Fibroblast of the aortic adventitia (primary cell): Measurements from ENCODE around the gene ARHGEF39. TPM values are rescaled to one million over a fixed set of nuclear protein-coding genes. Genes with fewer than 3 reads are reported as not detected.

Source experiments
- DNase-seq: peaks from one replicate; pipeline ENCODE4 v3.0.0-alpha.2; 2010; ENCODE audit warnings: low read depth
- H3K4me3 ChIP-seq: 2 replicates; pipeline ENCODE4 v1.5.1; 2011; ENCODE audit warnings: low read depth, mild to moderate bottlenecking, control low read depth, low read length, moderate library complexity
- CTCF ChIP-seq: IDR thresholded peaks from 2 replicates; pipeline ENCODE4 v1.5.1; 2011; ENCODE audit warnings: mild to moderate bottlenecking, low read length, control low read depth, inconsistent platforms; ENCODE audit not compliant: insufficient read depth
- total RNA-seq: library from RNA; depleted of rRNA; stranded (reverse); fragments of >200 nt; gene quantifications from 2 replicates; pipeline ENCODE4 v1.2.3, GENCODE V29; 2012; ENCODE audit warnings: low replicate concordance

The ARHGEF39 gene
- total RNA-seq, result 3.9 TPM in 1 of 2 replicates, not detected in the other

- peak; percentile 66 for DNase-seq
- TF ChIP-seq CTCF, result peak; percentile 12
- peak within 1 kb of the TSS; percentile 75 for H3K4me3 ChIP-seq
Measured at GRCh38 chr9:35664531-35665470, at the start of gene ARHGEF39. ARHGEF39 (minus strand) TSS chr9:35665195; CDS start chr9:35665169, 26 bp downstream.

GRCh38 chr9:35714123-35714522, 49.1 kb upstream of the ARHGEF39 start:
- no peak for TF ChIP-seq CTCF
- DNase-seq, result no peak
- H3K4me3 ChIP-seq, result no peak overlapping the region

GRCh38 chr9:35713578-35713977, 48.6 kb upstream of the ARHGEF39 start:
- H3K4me3 ChIP-seq, result no peak overlapping the region
- no peak for TF ChIP-seq CTCF
- no peak for DNase-seq

GRCh38 chr9:35712762-35713400, 47.9 kb upstream of the ARHGEF39 start:
- TF ChIP-seq CTCF, result no peak
- DNase-seq, result no peak
- no peak overlapping the region for H3K4me3 ChIP-seq

- DNase-seq, result no peak
- TF ChIP-seq CTCF, result no peak
- H3K4me3 ChIP-seq, result no peak overlapping the region
Measured at GRCh38 chr9:35711501-35712428, 46.8 kb upstream of the ARHGEF39 start.

GRCh38 chr9:35710818-35711500, 46.0 kb upstream of the ARHGEF39 start:
- no peak for TF ChIP-seq CTCF
- no peak overlapping the region for H3K4me3 ChIP-seq
- no peak for DNase-seq
